Uterus (tissue), 4 donors: ENCODE data around the gene PKD1L1. TPM values are rescaled to one million over a fixed set of nuclear protein-coding genes. Genes with fewer than 3 reads are reported as not detected.

Experiments used
- DNase-seq, 2 donors: peaks; one replicate each; pipeline ENCODE4 v3.0.0-alpha.2; 2019 to 2020
- H3K27ac ChIP-seq, 2 donors: fragments of 200-600 bp; sonication (generic); 1 replicate in 1 of 2; 2 replicates in 1 of 2; pipeline ENCODE4 v1.5.1; 2016 to 2018
- H3K27me3 ChIP-seq, 2 donors: fragments of 200-600 bp; sonication (generic); one replicate each; pipeline ENCODE4 v1.5.1; 2018 to 2019; ENCODE audit warnings: control low read depth in 1 of 2
- H3K36me3 ChIP-seq, 2 donors: fragments of 200-600 bp; sonication (generic); one replicate each; pipeline ENCODE4 v1.5.1; 2019; ENCODE audit warnings: control low read depth in 1 of 2
- H3K4me1 ChIP-seq, 2 donors: fragments of 200-600 bp; sonication (generic); one replicate each; pipeline ENCODE4 v1.5.1; 2018 to 2019; ENCODE audit warnings: control low read depth in 1 of 2
- H3K4me3 ChIP-seq, 2 donors: fragments of 200-600 bp; sonication (generic); 1 replicate in 1 of 2; 2 replicates in 1 of 2; pipeline ENCODE4 v1.5.1; 2018 to 2019; ENCODE audit warnings: mild to moderate bottlenecking in 1 of 2
- H3K9me3 ChIP-seq, 2 donors: fragments of 200-600 bp; sonication (generic); one replicate each; pipeline ENCODE4 v1.5.1; 2019; ENCODE audit warnings: control low read depth in 1 of 2
- CTCF ChIP-seq, 4 experiments: fragments of 200-600 bp in 2 of 4; fragments of 450-650 bp in 2 of 4; sonication (generic) in 2 of 4; IDR thresholded peaks; one replicate each; pipeline ENCODE4 v1.5.1; 2016 to 2019; ENCODE audit warnings: antibody characterized with exemption in 4 of 4, mild to moderate bottlenecking in 2 of 4, moderate library complexity in 1 of 4
- POLR2A ChIP-seq, 2 donors: fragments of 450-650 bp; IDR thresholded peaks; one replicate each; pipeline ENCODE4 v1.6.1; 2016; ENCODE audit warnings: antibody characterized with exemption in 2 of 2, mild to moderate bottlenecking in 1 of 2, moderate library complexity in 1 of 2
- intact Hi-C: fragments of 100-400 bp; cut with DNase I; formaldehyde crosslinking; loops from one replicate; pipeline ENCODE4 v1.15.1; 2023; ENCODE audit warnings: low total_unique reads
- total RNA-seq, 4 donors: library from RNA; depleted of rRNA in 3 of 4; stranded (reverse); fragments of >200 nt in 3 of 4; gene quantifications; one replicate each; pipeline versions ENCODE4 v1.1.0 to v1.2.4, GENCODE V29; 2014 to 2023
- donor health status: DM: yes; HTN: yes; CAD: no.

The PKD1L1 gene
- total RNA-seq, 4 donors from 2014 or later: under 0.01 to 3.8 (median 0.74) TPM

- TF ChIP-seq CTCF (IDR thresholded peaks at IDR 0.05): no peak
- TF ChIP-seq POLR2A (IDR thresholded peaks at IDR 0.05): no peak
- Histone ChIP-seq H3K36me3 (no peaks in the 10 kb centered on the region), H3K4me3 (no peak overlapping the region), H3K4me1 (peaks cover 0 to 11% of the 10 kb centered on the region in 2 donors), H3K27ac (peak overlapping the region in 1 of 2 donors; percentile 85), H3K27me3 (no peaks in the 10 kb centered on the region), H3K9me3 (no peaks in the 10 kb centered on the region)
- intact Hi-C loops: no loop called here
- no peak for DNase-seq
Observed at GRCh38 chr7:47788083-47788482, 160.2 kb downstream of the PKD1L1 start.

- TF ChIP-seq CTCF (IDR thresholded peaks at IDR 0.05) (no peak), POLR2A (IDR thresholded peaks at IDR 0.05) (no peak)
- peaks cover 0 to 11% of the 10 kb centered on the region in 2 donors for H3K4me1 ChIP-seq
- peak overlapping the region; percentile 85 to 87 for H3K27ac ChIP-seq
- no peaks in the 10 kb centered on the region for H3K9me3 ChIP-seq
- no peaks in the 10 kb centered on the region for H3K27me3 ChIP-seq
- no peaks in the 10 kb centered on the region for H3K36me3 ChIP-seq
- intact Hi-C loops: no loop called here
- H3K4me3 ChIP-seq: no peak overlapping the region
- DNase-seq: no peak
Observed at GRCh38 chr7:47787249-47788069, 160.8 kb downstream of the PKD1L1 start.

- Histone ChIP-seq H3K27me3 (no peaks in the 10 kb centered on the region), H3K9me3 (no peaks in the 10 kb centered on the region), H3K36me3 (no peaks in the 10 kb centered on the region), H3K4me1 (peaks cover 0 to 11% of the 10 kb centered on the region in 2 donors), H3K27ac (peak overlapping the region; percentile 85 to 87), H3K4me3 (no peak overlapping the region)
- intact Hi-C loops: no loop called here
- no peak for TF ChIP-seq CTCF (IDR thresholded peaks at IDR 0.05)
- no peak for TF ChIP-seq POLR2A (IDR thresholded peaks at IDR 0.05)
- DNase-seq: peak; percentile 85 to 86
Observed at GRCh38 chr7:47786557-47787248, 161.6 kb downstream of the PKD1L1 start.

GRCh38 chr7:47785923-47786556 is 162.2 kb downstream of the PKD1L1 start:
- TF ChIP-seq CTCF (IDR thresholded peaks at IDR 0.05) (no peak), POLR2A (IDR thresholded peaks at IDR 0.05) (no peak)
- no peaks in the 10 kb centered on the region for H3K27me3 ChIP-seq
- H3K4me3 ChIP-seq: no peak overlapping the region
- DNase-seq: no peak
- H3K9me3 ChIP-seq: no peaks in the 10 kb centered on the region
- peaks cover 0 to 11% of the 10 kb centered on the region in 2 donors for H3K4me1 ChIP-seq
- H3K36me3 ChIP-seq: no peaks in the 10 kb centered on the region
- H3K27ac ChIP-seq: peak overlapping the region; percentile 85 to 87
- intact Hi-C loops: no loop called here
